HFFc6 (cell line): Measurements from ENCODE around the gene TIAM2. TPM values are rescaled to one million over a fixed set of nuclear protein-coding genes. Genes with fewer than 3 reads are reported as not detected.

Experiments
- DNase-seq: peaks from one replicate; pipeline ENCODE4 v3.0.0-alpha.2; 2018
- H3K27ac Mint-ChIP-seq: 2 replicates; pipeline ENCODE4 v1.8.0; 2020; ENCODE audit warnings: mild to moderate bottlenecking, mixed read lengths
- H3K27me3 Mint-ChIP-seq: 2 replicates; pipeline ENCODE4 v1.8.0; 2021; ENCODE audit warnings: mild to moderate bottlenecking, moderate library complexity, mixed read lengths; ENCODE audit not compliant: insufficient read depth
- H3K36me3 Mint-ChIP-seq: 2 replicates; pipeline ENCODE4 v1.8.0; 2021; ENCODE audit warnings: low read depth, mixed read lengths
- H3K4me1 Mint-ChIP-seq: 2 replicates; pipeline ENCODE4 v1.8.0; 2020; ENCODE audit warnings: low read depth, mixed read lengths
- H3K4me3 Mint-ChIP-seq: 2 replicates; pipeline ENCODE4 v1.8.0; 2020; ENCODE audit warnings: mild to moderate bottlenecking, moderate library complexity, mixed read lengths
- H3K9me3 Mint-ChIP-seq: 2 replicates; pipeline ENCODE4 v1.8.0; 2020; ENCODE audit warnings: mild to moderate bottlenecking, mixed read lengths
- total RNA-seq, 6 experiments: library from RNA; stranded (reverse); fragmentation: NEBNext Ultra II Directional; extraction: Animal tissue kit (Norgen Biotek cat#: 25700); gene quantifications; 2 replicates in 1 of 6; 3 replicates in 5 of 6; pipeline ENCODE4 v1.2.3, GENCODE V29; 2021
- TF ChIP-seq, protein P1 (sequence below): fragments of 200-600 bp; sonication (generic); IDR thresholded peaks from 2 replicates; pipeline ENCODE4 v1.5.0; 2021; ENCODE audit warnings: antibody characterized with exemption, mild to moderate bottlenecking

The TIAM2 gene
- total RNA-seq, 6 experiments from 2014 or later = 7.2 to 11.2 (median 9.4) TPM

DNA sequence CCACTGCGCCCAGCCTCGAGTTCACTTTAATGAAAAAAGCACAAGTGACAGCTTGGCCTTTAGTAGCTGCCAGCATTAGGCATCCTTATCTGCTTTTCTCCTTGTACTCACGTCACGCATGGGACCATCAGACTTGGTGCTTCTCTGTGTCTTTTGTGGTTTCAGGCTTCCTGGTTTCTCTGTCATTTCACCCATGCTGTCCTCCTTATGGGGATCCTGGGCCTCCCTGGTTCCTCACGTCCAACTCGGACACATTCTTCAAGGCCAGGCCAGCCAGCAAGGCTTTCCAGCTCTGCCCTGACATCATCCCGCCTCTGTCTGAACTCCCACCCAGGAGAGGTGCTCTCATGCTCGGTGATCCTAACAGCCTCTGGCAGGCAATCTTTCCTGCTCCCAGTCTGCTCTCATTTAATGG, 83.2 kb downstream of the TIAM2 start:
- Mint-ChIP-seq H3K4me3 (no peak overlapping the region; the same call in 1 of the 2 replicates), H3K36me3 (peaks cover 9% of the 10 kb centered on the region), H3K27me3 (no peaks in the 10 kb centered on the region), H3K27ac (peak overlapping the region; percentile 93), H3K9me3 (no peaks in the 10 kb centered on the region), H3K4me1 (peaks cover 49% of the 10 kb centered on the region)
- TF ChIP-seq, protein P1, sequence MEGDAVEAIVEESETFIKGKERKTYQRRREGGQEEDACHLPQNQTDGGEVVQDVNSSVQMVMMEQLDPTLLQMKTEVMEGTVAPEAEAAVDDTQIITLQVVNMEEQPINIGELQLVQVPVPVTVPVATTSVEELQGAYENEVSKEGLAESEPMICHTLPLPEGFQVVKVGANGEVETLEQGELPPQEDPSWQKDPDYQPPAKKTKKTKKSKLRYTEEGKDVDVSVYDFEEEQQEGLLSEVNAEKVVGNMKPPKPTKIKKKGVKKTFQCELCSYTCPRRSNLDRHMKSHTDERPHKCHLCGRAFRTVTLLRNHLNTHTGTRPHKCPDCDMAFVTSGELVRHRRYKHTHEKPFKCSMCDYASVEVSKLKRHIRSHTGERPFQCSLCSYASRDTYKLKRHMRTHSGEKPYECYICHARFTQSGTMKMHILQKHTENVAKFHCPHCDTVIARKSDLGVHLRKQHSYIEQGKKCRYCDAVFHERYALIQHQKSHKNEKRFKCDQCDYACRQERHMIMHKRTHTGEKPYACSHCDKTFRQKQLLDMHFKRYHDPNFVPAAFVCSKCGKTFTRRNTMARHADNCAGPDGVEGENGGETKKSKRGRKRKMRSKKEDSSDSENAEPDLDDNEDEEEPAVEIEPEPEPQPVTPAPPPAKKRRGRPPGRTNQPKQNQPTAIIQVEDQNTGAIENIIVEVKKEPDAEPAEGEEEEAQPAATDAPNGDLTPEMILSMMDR = no peak
- DNase-seq = no peak

DNA sequence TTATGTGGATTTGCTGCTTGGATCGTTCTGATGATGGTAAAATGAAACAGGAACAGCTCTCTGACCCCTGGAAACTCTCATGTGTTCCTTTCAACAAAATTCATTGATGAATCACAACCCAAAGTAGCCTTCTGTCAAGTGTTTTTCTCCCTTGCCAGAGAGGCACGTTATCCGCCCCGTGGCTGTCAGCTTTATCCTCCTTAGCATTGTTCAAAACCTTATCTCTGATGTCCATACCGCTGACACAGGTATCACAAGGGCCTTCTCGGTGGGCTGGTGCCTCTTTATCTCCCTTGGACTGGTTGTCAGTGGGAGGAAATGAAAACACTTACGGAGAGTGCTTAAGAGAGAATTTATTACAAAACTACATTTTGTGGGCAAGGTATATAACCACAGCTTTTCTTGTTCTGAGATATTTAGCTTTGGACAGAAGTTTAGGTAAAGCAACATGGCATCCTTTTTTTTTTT, 84.9 kb downstream of the TIAM2 start:
- H3K9me3 Mint-ChIP-seq = no peaks in the 10 kb centered on the region

DNA sequence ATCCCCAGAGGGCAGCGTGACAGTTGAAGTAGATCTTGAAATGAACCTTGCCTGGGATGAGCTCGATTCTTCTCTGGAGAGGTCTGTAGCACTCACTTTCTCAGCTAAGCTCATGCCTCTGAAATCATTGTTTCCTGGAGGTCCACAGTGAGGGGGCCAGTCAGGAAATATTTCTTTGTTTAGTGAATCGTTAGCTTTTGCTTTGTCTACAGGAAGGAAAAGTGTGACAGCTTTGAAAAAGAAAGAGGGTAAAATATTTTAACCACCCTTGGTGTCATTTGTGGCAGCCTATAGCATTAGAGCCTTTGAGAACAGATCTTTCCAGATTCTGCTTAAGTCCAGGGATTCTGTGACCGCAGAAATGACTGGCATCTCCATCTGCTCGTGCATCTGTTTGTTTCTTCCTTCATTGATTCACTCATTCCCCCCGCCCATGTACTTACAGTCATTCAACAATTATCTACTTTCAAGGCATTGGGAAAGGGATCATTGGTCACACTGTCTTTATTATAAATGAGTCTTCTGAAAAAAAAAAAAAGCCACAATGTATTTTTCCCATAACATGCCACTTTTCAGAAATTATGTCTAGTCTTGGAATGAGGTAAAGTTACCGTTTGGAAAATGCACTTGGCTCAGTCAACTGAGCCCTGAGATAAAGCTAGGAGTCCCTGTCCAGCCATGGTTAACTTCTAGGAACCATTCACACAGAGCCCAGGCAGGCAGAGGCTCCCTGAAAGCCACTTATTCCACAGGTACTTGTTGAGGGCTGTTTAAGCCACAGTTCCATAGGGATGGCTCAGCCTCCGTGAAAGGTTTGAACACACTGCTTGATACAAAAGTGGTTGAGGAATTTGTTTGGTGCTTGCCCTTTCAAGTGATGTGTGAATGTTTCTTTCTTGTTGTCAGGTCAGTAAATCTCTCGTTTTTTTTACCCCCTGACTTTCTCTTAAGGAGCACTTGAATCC, 86.0 kb downstream of the TIAM2 start:
- TF ChIP-seq, protein P1 = no peak
- Mint-ChIP-seq H3K27ac (no peak overlapping the region), H3K4me3 (no peak overlapping the region), H3K27me3 (no peaks in the 10 kb centered on the region), H3K9me3 (no peaks in the 10 kb centered on the region), H3K4me1 (peaks cover 75% of the 10 kb centered on the region), H3K36me3 (peaks cover 4% of the 10 kb centered on the region; the same call in 1 of the 2 replicates)
- DNase-seq = no peak

More for the DNA sequence above, 84.9 kb downstream of the TIAM2 start:
- peaks cover 66% of the 10 kb centered on the region for H3K4me1 Mint-ChIP-seq
- DNase-seq = no peak
- H3K27ac Mint-ChIP-seq = peak overlapping the region; percentile 51; the same call in 1 of the 2 replicates
- TF ChIP-seq, protein P1 = no peak
- H3K36me3 Mint-ChIP-seq = peaks cover 4% of the 10 kb centered on the region
- H3K27me3 Mint-ChIP-seq = no peaks in the 10 kb centered on the region
- H3K4me3 Mint-ChIP-seq = no peak overlapping the region

DNA sequence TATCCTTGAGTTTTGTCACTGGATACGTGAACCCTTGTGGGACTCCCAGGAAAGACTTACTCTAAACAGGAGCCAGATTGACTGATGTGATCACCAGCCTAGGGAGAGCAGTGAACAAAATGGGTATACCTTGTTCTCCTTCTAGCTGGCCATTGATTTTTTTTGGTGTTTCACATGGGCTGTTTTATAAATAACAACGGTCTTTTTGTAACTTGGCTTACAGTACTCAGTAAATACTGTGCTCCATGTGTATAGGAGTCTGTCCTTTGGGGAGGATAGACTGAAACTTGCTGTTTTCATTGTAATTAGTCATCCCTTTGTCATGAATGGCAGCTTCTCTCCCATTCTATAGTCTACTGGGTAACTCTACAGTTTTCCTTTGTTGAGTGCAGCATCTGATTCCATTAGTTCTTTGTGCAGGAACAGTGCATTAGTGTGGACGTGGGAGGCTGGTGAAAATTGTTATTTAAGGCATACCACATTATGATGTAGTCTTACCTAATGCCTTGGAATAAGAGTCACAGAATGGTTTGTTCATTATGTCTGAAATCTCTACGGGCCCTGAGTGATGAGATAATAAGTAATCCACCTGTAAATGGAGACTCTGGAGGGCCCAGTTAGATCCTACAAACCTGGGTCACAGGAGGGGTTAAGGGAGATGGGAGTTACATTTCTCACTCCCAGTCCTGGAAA, 89.5 kb downstream of the TIAM2 start:
- H3K36me3 Mint-ChIP-seq = no peaks in the 10 kb centered on the region
- peak overlapping the region; percentile 36 for H3K27ac Mint-ChIP-seq
- peak; percentile 35 for DNase-seq
- peak overlapping the region; percentile 12; the same call in 1 of the 2 replicates for H3K4me3 Mint-ChIP-seq
- peaks cover 48% of the 10 kb centered on the region for H3K4me1 Mint-ChIP-seq
- no peaks in the 10 kb centered on the region for H3K27me3 Mint-ChIP-seq
- TF ChIP-seq, protein P1 = no peak
- H3K9me3 Mint-ChIP-seq = no peaks in the 10 kb centered on the region

DNA sequence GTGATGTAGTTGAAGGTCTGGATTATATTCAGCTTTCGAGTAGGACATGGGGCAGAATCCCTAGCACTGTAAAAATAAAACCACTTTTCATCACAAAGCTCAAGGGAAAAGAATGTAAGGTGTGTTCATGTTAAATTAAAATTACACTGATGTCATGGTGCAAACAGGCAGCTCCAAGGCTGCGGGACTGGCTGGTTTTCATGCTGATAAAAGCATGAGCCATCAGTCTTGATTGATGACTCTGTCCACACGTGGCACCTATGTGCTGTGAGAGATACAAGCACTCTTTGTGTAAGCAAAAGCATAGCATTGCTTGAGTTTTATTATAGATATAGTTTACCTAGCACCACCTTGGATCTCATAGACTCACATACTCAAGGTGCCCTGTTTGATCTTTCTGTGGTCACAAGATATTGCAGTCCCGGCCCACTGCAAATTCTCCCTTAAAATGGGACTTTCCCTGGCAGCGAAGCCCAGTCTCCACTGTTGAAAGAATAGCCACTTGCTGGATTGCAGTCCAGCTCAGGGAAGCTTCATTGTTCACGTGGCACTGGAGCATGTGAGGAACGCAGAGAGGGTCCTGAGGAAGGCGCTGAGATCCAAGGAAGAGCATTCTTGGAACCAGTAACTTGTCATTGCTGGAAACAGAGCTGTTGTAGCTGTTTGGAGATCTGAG, 90.6 kb downstream of the TIAM2 start:
- Mint-ChIP-seq H3K27me3 (no peaks in the 10 kb centered on the region), H3K36me3 (no peaks in the 10 kb centered on the region; the same call in 1 of the 2 replicates), H3K27ac (peak overlapping the region; percentile 36), H3K4me3 (peak overlapping the region; percentile 17; the same call in 1 of the 2 replicates), H3K9me3 (no peaks in the 10 kb centered on the region), H3K4me1 (peaks cover 50% of the 10 kb centered on the region)
- no peak for DNase-seq
- TF ChIP-seq, protein P1 = no peak
